HTR-8/SVneo (cell line): ENCODE data around the gene RBAK.
A peak's percentile ranks its signal among the peaks of the same experiment; 100 is the strongest.
"Not testable (repeated sequence)": the region's sequence is repeated elsewhere in the genome, so short reads cannot be mapped to it uniquely, and the experiment has no call there.

Experiments used
- DNase-seq: peaks from one replicate; pipeline ENCODE4 v3.0.0; 2011; ENCODE audit warnings: low spot score, mixed read lengths; ENCODE audit not compliant: insufficient read length
- FAIRE-seq: peaks from 2 replicates; lab custom pipeline; 2011; peaks lifted over from hg19 to GRCh38; lab: Jason Lieb, UNC

RBAK gene

GRCh38 chr7:5046397-5046732, 705 bp downstream of the RBAK start:
- peak; percentile 9 for FAIRE-seq
- not testable (repeated sequence) for DNase-seq

- DNase-seq, FAIRE-seq: not testable (repeated sequence)
These were observed 1.5 kb downstream of the RBAK start for GRCh38 chr7:5047127-5047526.

- FAIRE-seq (no peak), DNase-seq (no peak)
These were observed 5.0 kb downstream of the RBAK start for GRCh38 chr7:5050676-5051075.

- not testable (repeated sequence) for FAIRE-seq, DNase-seq
These were observed 6.1 kb downstream of the RBAK start for GRCh38 chr7:5051731-5052130.

GRCh38 chr7:5053175-5053574, 7.5 kb downstream of the RBAK start:
- no peak for FAIRE-seq
- no peak for DNase-seq

- DNase-seq (no peak), FAIRE-seq (no peak)
These were observed 18.0 kb downstream of the RBAK start for GRCh38 chr7:5063698-5064097.

- DNase-seq: no peak
- peak; percentile 4 for FAIRE-seq
These were observed 18.9 kb downstream of the RBAK start for GRCh38 chr7:5064391-5065106.

GRCh38 chr7:5065107-5065407, 19.4 kb downstream of the RBAK start:
- no peak for FAIRE-seq
- no peak for DNase-seq

- no peak for DNase-seq
- FAIRE-seq: no peak
These were observed 22.9 kb downstream of the RBAK start for GRCh38 chr7:5068521-5068920.

- FAIRE-seq: no peak
These were observed 24.5 kb downstream of the RBAK start for GRCh38 chr7:5070206-5070605.

GRCh38 chr7:5075187-5075586, 29.5 kb downstream of the RBAK start:
- FAIRE-seq, DNase-seq: not testable (repeated sequence)

More at GRCh38 chr7:5070206-5070605, 24.5 kb downstream of the RBAK start:
- DNase-seq: no peak

GRCh38 chr7:5077740-5078139, 32.1 kb downstream of the RBAK start:
- FAIRE-seq (no peak), DNase-seq (no peak)

GRCh38 chr7:5082806-5083205, 37.1 kb downstream of the RBAK start:
- DNase-seq: no peak

GRCh38 chr7:5083311-5083711, 37.7 kb downstream of the RBAK start:
- FAIRE-seq (peak; percentile 74), DNase-seq (no peak)

More at GRCh38 chr7:5082806-5083205, 37.1 kb downstream of the RBAK start:
- no peak for FAIRE-seq

GRCh38 chr7:5086256-5086655, 40.6 kb downstream of the RBAK start:
- FAIRE-seq (no peak), DNase-seq (no peak)

- not testable (repeated sequence) for FAIRE-seq, DNase-seq
These were observed 42.7 kb downstream of the RBAK start for GRCh38 chr7:5088228-5088833.

- no peak for FAIRE-seq
These were observed 43.2 kb downstream of the RBAK start for GRCh38 chr7:5088906-5089305.

GRCh38 chr7:5093948-5094347, 48.3 kb downstream of the RBAK start:
- no peak for FAIRE-seq
- DNase-seq: no peak

More at GRCh38 chr7:5088906-5089305, 43.2 kb downstream of the RBAK start:
- DNase-seq: no peak

GRCh38 chr7:5094641-5095040, 49.0 kb downstream of the RBAK start:
- DNase-seq: no peak
- FAIRE-seq: no peak

- no peak for FAIRE-seq
These were observed 70.7 kb downstream of the RBAK start for GRCh38 chr7:5116359-5116758.

GRCh38 chr7:5117095-5117970, 71.7 kb downstream of the RBAK start:
- FAIRE-seq (no peak), DNase-seq (no peak)

More at GRCh38 chr7:5116359-5116758, 70.7 kb downstream of the RBAK start:
- DNase-seq: no peak
